ENCODE data around the gene C20orf202.

The C20orf202 gene

DNA sequence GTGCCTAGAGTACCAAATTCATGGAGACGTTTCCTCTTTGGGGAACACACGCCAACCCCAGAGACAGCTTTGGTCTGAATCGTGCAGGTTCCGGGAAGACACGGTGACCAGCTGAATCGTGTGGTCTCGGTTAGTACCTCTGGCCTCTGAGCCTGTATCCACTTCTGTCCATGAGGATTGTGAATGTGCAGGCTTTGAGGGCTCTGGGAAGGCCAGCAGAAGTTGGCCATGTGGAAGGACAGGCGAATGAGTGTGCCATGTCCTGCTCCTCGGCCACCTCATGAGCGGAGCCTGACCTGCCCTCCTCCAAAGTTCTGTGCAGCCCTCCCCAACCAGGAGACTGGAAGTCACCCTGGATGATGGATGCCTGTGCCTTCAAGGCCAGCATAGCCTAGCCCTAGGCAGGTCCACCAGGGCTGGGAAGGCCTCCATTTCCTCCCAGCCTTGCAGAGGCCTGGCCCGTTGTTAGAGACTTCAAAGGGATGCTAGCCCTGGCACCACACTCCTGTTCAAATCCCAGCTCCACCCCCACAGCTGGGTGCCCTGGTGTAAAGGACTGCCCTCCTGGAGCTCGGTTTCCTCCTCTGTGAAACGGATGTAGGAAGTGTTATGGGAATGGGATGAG, 16.8 kb upstream of the C20orf202 start:
- TF ChIP-seq JUND (IDR thresholded peaks at IDR 0.05; ENCODE audit: low read depth): no peak
- no peak for DNase-seq (ENCODE audit: low read depth in 1 of 2, low spot score in 1 of 2)

GRCh38 chr20:1187605-1188171, 15.6 kb upstream of the C20orf202 start:
- DNase-seq (ENCODE audit: low read depth in 1 of 2, low spot score in 1 of 2): no peak
- TF ChIP-seq JUND (IDR thresholded peaks at IDR 0.05; ENCODE audit: low read depth): no peak
- in situ Hi-C loops (cut with HindIII; ENCODE audit: low pct_unique_long_range_greater_than_20kb, low sequenced_read_pairs): no loop called here

More for the DNA sequence above, 16.8 kb upstream of the C20orf202 start:
- in situ Hi-C loops (cut with HindIII; ENCODE audit: low pct_unique_long_range_greater_than_20kb, low sequenced_read_pairs): no loop called here

GRCh38 chr20:1188347-1188746, 14.9 kb upstream of the C20orf202 start:
- in situ Hi-C loops (cut with HindIII; ENCODE audit: low pct_unique_long_range_greater_than_20kb, low sequenced_read_pairs): no loop called here
- no peak for DNase-seq (ENCODE audit: low read depth in 1 of 2, low spot score in 1 of 2)
- TF ChIP-seq JUND (IDR thresholded peaks at IDR 0.05; ENCODE audit: low read depth): no peak

GRCh38 chr20:1189827-1190226, 13.4 kb upstream of the C20orf202 start:
- no peak for TF ChIP-seq JUND (IDR thresholded peaks at IDR 0.05; ENCODE audit: low read depth)
- in situ Hi-C loops (cut with HindIII; ENCODE audit: low pct_unique_long_range_greater_than_20kb, low sequenced_read_pairs): no loop called here
- DNase-seq (ENCODE audit: low read depth in 1 of 2, low spot score in 1 of 2): no peak

- no peak for TF ChIP-seq JUND (IDR thresholded peaks at IDR 0.05; ENCODE audit: low read depth)
- no peak for DNase-seq (ENCODE audit: low read depth in 1 of 2, low spot score in 1 of 2)
- in situ Hi-C loops (cut with HindIII; ENCODE audit: low pct_unique_long_range_greater_than_20kb, low sequenced_read_pairs): no loop called here
Measured at GRCh38 chr20:1190847-1191246, 12.4 kb upstream of the C20orf202 start.

- no peak for TF ChIP-seq JUND (IDR thresholded peaks at IDR 0.05; ENCODE audit: low read depth)
- in situ Hi-C loops (cut with HindIII; ENCODE audit: low pct_unique_long_range_greater_than_20kb, low sequenced_read_pairs): no loop called here
Measured at GRCh38 chr20:1191299-1191698, 12.0 kb upstream of the C20orf202 start.

DNA sequence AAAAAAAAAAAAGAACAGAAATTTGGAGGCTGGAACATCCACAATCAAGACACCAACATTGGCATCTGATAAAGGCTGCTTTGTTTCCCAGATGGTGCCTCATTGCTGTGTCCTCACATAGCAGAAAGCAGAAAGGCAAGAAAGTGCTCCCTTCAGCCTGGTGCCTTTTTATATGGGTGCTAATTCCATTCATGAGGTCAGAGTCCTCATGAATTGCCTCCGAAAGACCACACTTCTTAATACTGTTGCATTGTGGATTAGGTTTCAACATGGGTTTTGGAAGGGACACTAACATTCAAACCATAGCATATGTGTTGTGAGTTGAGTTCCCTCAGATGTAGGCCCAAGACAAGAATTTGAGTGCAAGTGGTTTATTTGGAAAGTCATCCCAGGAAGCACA, 8.0 kb upstream of the C20orf202 start:
- no peak for TF ChIP-seq JUND (IDR thresholded peaks at IDR 0.05; ENCODE audit: low read depth)
- no peak for DNase-seq (ENCODE audit: low read depth in 1 of 2, low spot score in 1 of 2)
- in situ Hi-C loops (cut with HindIII; ENCODE audit: low pct_unique_long_range_greater_than_20kb, low sequenced_read_pairs): no loop called here

More at GRCh38 chr20:1191299-1191698, 12.0 kb upstream of the C20orf202 start:
- no peak for DNase-seq (ENCODE audit: low read depth in 1 of 2, low spot score in 1 of 2)

DNA sequence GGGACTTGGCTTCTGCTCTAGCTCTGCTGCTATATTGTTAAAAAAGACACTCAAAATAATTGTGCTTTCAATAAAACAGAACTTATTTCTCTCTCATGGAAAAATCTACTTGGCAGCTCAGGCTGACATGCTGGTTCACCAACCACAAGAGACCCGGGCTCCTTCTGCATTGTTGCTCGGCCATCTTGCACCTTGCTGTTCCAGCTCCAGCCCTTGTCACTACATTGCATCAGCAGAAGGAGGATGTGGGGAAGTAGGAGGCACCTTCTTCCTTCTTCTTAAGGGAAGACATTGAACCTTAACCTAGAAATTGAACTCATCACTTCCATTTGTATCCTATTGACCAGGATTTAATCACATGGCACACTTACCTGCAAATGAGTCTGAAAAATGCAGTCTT, 6.6 kb upstream of the C20orf202 start:
- DNase-seq (ENCODE audit: low read depth in 1 of 2, low spot score in 1 of 2): no peak
- in situ Hi-C loops (cut with HindIII; ENCODE audit: low pct_unique_long_range_greater_than_20kb, low sequenced_read_pairs): no loop called here

GRCh38 chr20:1197801-1198200, 5.5 kb upstream of the C20orf202 start:
- in situ Hi-C loops (cut with HindIII; ENCODE audit: low pct_unique_long_range_greater_than_20kb, low sequenced_read_pairs): no loop called here
- TF ChIP-seq JUND (IDR thresholded peaks at IDR 0.05; ENCODE audit: low read depth): no peak
- no peak for DNase-seq (ENCODE audit: low read depth in 1 of 2, low spot score in 1 of 2)

More for the DNA sequence above, 6.6 kb upstream of the C20orf202 start:
- no peak for TF ChIP-seq JUND (IDR thresholded peaks at IDR 0.05; ENCODE audit: low read depth)

DNA sequence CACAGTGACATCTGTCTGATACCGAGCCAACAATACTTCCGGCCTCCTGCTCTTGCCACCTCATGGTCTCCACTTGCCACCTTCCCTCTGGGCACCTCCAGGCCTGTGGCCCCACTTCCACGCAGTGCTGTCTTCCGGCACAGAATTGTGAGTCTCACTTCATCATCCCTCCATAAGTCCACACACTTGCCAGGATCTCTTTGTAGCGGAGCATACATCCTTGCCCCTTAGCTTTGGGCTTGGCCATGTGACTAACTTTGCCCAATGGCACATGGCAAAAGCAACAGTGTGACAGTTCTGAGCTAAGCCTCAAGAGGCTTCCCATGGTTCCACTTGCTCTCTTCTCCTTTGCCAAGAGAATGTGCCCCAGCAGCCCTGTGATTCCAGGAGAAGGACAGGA, 4.5 kb upstream of the C20orf202 start:
- in situ Hi-C loops (cut with HindIII; ENCODE audit: low pct_unique_long_range_greater_than_20kb, low sequenced_read_pairs): no loop called here

DNA sequence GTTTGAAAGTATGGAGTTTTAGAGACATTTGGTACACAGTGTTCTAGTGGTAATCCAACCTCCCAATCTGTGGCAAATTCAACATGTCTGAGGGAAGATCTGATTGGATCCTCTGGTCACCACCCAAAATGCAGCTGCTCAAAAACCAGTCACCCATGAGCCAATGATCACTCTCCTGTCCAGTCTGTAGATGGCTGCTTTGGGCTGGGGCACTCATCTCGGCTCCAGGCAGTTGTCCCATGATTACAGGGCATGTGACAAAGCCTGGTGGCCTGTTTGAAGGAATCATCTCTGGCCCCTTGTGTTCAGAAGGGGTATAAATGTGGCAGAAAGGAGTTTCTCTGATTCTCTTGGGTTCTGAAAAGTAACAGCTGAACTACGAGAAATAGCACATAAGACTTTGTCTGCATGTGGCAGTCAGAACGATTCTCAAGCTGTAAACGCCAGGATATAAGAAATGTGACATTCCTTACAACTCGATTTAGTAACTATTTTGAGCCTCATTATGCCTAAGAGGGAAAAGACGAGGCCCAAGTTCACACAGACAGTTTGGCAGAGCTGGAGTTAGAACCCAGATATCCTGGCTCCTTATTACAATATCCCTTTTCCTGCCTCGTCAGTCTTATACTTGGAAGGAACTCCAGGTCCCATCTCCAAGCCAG, 3.9 kb upstream of the C20orf202 start:
- no peak for DNase-seq (ENCODE audit: low read depth in 1 of 2, low spot score in 1 of 2)
- no peak for TF ChIP-seq JUND (IDR thresholded peaks at IDR 0.05; ENCODE audit: low read depth)
- in situ Hi-C loops (cut with HindIII; ENCODE audit: low pct_unique_long_range_greater_than_20kb, low sequenced_read_pairs): no loop called here

More for the DNA sequence above, 4.5 kb upstream of the C20orf202 start:
- TF ChIP-seq JUND (IDR thresholded peaks at IDR 0.05; ENCODE audit: low read depth): no peak
- no peak for DNase-seq (ENCODE audit: low read depth in 1 of 2, low spot score in 1 of 2)

- no peak for TF ChIP-seq JUND (IDR thresholded peaks at IDR 0.05; ENCODE audit: low read depth)
- no peak for DNase-seq (ENCODE audit: low read depth in 1 of 2, low spot score in 1 of 2)
- in situ Hi-C loops (cut with HindIII; ENCODE audit: low pct_unique_long_range_greater_than_20kb, low sequenced_read_pairs): no loop called here
Measured at GRCh38 chr20:1199964-1200363, 3.3 kb upstream of the C20orf202 start.

GRCh38 chr20:1203630-1204029, 376 bp downstream of the C20orf202 start:
- no peak for DNase-seq (ENCODE audit: low read depth in 1 of 2, low spot score in 1 of 2)
- TF ChIP-seq JUND (IDR thresholded peaks at IDR 0.05; ENCODE audit: low read depth): no peak
- in situ Hi-C loops (cut with HindIII; ENCODE audit: low pct_unique_long_range_greater_than_20kb, low sequenced_read_pairs): no loop called here

All from T47D (cell line).